ENCODE data around the gene NARS2.

The NARS2 gene

DNA sequence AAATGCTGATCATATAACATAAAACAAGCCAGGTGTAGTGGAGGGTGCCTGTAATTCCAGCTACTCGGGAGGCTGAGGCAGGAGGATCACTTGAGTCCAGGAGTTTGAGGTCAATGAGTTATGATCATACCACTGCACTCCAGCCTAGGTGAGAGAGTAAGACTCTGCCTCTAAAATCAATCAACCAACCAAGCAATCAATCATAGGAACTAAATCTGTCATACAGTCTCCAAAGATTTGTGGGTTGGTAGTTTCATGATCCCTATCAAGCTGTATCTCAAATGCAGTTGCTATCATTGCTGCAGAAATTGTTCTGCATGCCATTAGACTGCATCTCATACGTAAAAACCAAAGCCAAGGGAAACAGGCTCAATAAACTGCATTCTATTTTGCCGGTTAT lies 33.1 kb downstream of the NARS2 start:
- TF ChIP-seq, protein P1, sequence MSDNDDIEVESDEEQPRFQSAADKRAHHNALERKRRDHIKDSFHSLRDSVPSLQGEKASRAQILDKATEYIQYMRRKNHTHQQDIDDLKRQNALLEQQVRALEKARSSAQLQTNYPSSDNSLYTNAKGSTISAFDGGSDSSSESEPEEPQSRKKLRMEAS (IDR thresholded peaks at IDR 0.05) = no peak
- TF ChIP-seq TCF12 (IDR thresholded peaks at IDR 0.05; ENCODE audit: low read depth) = no peak
- TF ChIP-seq FOXM1 (IDR thresholded peaks at IDR 0.05; ENCODE audit: borderline replicate concordance, low read depth) = no peak
- TF ChIP-seq NFIC (IDR thresholded peaks at IDR 0.05) = no peak
- TF ChIP-seq ZBTB7A (IDR thresholded peaks at IDR 0.05; ENCODE audit: low read depth) = no peak
- TF ChIP-seq EGR1 (IDR thresholded peaks at IDR 0.05) = no peak
- TF ChIP-seq RAD21 (IDR thresholded peaks at IDR 0.05; ENCODE audit: low read depth) = no peak
- TF ChIP-seq, protein P2, sequence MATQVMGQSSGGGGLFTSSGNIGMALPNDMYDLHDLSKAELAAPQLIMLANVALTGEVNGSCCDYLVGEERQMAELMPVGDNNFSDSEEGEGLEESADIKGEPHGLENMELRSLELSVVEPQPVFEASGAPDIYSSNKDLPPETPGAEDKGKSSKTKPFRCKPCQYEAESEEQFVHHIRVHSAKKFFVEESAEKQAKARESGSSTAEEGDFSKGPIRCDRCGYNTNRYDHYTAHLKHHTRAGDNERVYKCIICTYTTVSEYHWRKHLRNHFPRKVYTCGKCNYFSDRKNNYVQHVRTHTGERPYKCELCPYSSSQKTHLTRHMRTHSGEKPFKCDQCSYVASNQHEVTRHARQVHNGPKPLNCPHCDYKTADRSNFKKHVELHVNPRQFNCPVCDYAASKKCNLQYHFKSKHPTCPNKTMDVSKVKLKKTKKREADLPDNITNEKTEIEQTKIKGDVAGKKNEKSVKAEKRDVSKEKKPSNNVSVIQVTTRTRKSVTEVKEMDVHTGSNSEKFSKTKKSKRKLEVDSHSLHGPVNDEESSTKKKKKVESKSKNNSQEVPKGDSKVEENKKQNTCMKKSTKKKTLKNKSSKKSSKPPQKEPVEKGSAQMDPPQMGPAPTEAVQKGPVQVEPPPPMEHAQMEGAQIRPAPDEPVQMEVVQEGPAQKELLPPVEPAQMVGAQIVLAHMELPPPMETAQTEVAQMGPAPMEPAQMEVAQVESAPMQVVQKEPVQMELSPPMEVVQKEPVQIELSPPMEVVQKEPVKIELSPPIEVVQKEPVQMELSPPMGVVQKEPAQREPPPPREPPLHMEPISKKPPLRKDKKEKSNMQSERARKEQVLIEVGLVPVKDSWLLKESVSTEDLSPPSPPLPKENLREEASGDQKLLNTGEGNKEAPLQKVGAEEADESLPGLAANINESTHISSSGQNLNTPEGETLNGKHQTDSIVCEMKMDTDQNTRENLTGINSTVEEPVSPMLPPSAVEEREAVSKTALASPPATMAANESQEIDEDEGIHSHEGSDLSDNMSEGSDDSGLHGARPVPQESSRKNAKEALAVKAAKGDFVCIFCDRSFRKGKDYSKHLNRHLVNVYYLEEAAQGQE (IDR thresholded peaks at IDR 0.05; ENCODE audit: low read depth) = no peak
- no peak for TF ChIP-seq EP300 (IDR thresholded peaks at IDR 0.05; ENCODE audit: borderline replicate concordance)

DNA sequence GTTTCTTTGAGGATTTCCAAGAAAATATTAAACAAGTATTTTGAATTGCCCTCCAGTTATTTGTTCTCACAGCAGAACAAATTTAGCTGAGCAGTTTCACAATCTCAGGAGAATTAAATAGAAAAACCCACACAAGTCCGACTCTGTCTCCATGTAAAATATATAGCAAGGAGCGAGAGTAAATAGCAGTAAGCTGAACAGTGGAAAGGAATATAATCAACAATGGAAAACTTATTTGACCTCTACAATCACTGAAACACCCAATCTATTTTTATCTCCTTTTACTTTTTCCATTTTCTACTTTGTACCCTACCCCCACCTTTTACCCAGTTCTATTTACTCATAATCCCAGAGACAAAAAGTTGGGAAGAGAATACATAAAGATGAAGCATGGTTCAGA lies 34.4 kb downstream of the NARS2 start:
- TF ChIP-seq, protein P2 (IDR thresholded peaks at IDR 0.05; ENCODE audit: low read depth) = no peak
- no peak for TF ChIP-seq FOXM1 (IDR thresholded peaks at IDR 0.05; ENCODE audit: borderline replicate concordance, low read depth)
- no peak for TF ChIP-seq EP300 (IDR thresholded peaks at IDR 0.05; ENCODE audit: borderline replicate concordance)
- no peak for TF ChIP-seq CEBPB (IDR thresholded peaks at IDR 0.05)
- TF ChIP-seq ZBTB7A (IDR thresholded peaks at IDR 0.05; ENCODE audit: low read depth) = no peak
- no peak for TF ChIP-seq EGR1 (IDR thresholded peaks at IDR 0.05)
- no peak for TF ChIP-seq RAD21 (IDR thresholded peaks at IDR 0.05; ENCODE audit: low read depth)
- TF ChIP-seq CREB1 (IDR thresholded peaks at IDR 0.05; ENCODE audit: low read depth) = no peak
- TF ChIP-seq, protein P1 (IDR thresholded peaks at IDR 0.05) = no peak
- TF ChIP-seq TAF1 (IDR thresholded peaks at IDR 0.05; ENCODE audit: low read depth) = no peak
- no peak for TF ChIP-seq NFIC (IDR thresholded peaks at IDR 0.05)
- no peak for TF ChIP-seq TEAD4 (IDR thresholded peaks at IDR 0.05)
- no peak for TF ChIP-seq USF1 (IDR thresholded peaks at IDR 0.05)
- TF ChIP-seq TCF12 (IDR thresholded peaks at IDR 0.05; ENCODE audit: low read depth) = no peak
- no peak for TF ChIP-seq YY1 (IDR thresholded peaks at IDR 0.05; ENCODE audit: low read depth)

DNA sequence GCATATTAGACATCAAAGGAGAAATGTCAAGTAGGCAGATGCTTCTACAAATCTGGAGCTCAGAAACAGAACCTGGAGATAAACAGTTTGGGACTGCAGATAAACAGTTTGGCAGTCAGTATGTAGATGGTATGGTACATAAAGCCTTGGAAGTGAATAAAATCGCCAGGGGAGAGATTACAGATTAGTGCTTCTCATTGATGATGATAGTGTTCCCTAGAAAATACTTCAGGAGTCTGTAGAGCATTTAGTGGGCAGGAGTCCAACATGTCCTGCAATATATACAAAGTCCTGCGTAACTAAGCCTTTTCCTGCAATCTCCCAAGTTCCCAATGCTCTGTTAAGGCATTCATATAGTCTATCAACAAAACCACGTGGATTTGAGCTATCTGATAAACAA lies 35.2 kb downstream of the NARS2 start:
- TF ChIP-seq EGR1 (IDR thresholded peaks at IDR 0.05) (no peak), CREB1 (IDR thresholded peaks at IDR 0.05; ENCODE audit: low read depth) (no peak), FOXM1 (IDR thresholded peaks at IDR 0.05; ENCODE audit: borderline replicate concordance, low read depth) (no peak), YY1 (IDR thresholded peaks at IDR 0.05; ENCODE audit: low read depth) (no peak), USF1 (IDR thresholded peaks at IDR 0.05) (no peak), NFIC (IDR thresholded peaks at IDR 0.05) (no peak), TEAD4 (IDR thresholded peaks at IDR 0.05) (no peak), TAF1 (IDR thresholded peaks at IDR 0.05; ENCODE audit: low read depth) (no peak), ZBTB7A (IDR thresholded peaks at IDR 0.05; ENCODE audit: low read depth) (no peak), TCF12 (IDR thresholded peaks at IDR 0.05; ENCODE audit: low read depth) (no peak), EP300 (IDR thresholded peaks at IDR 0.05; ENCODE audit: borderline replicate concordance) (no peak), CEBPB (IDR thresholded peaks at IDR 0.05) (no peak), RAD21 (IDR thresholded peaks at IDR 0.05; ENCODE audit: low read depth) (no peak)
- TF ChIP-seq, protein P1 (IDR thresholded peaks at IDR 0.05) = no peak
- TF ChIP-seq, protein P2 (IDR thresholded peaks at IDR 0.05; ENCODE audit: low read depth) = no peak

DNA sequence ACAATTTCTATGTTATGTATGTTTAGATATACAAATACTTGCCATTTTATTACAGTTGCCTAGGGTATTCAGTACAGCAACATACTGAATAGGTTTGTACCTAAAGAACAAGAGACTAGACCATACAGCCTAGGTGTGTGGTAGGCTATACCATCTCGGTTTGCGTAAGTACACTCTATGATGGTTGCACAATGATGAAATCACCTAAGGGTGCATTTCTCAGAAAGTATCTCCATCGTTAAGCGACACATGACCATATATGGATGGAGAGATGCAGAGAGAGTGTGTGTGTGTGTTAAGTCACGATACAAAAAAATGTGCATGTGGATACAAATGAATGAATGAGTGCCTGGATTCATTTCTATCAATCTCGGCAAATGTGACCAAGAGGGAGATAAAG lies 37.7 kb downstream of the NARS2 start:
- TF ChIP-seq CEBPB (IDR thresholded peaks at IDR 0.05) = no peak
- TF ChIP-seq YY1 (IDR thresholded peaks at IDR 0.05; ENCODE audit: low read depth) = no peak
- TF ChIP-seq TAF1 (IDR thresholded peaks at IDR 0.05; ENCODE audit: low read depth) = no peak
- TF ChIP-seq TCF12 (IDR thresholded peaks at IDR 0.05; ENCODE audit: low read depth) = no peak
- TF ChIP-seq EP300 (IDR thresholded peaks at IDR 0.05; ENCODE audit: borderline replicate concordance) = no peak
- TF ChIP-seq CREB1 (IDR thresholded peaks at IDR 0.05; ENCODE audit: low read depth) = no peak
- no peak for TF ChIP-seq USF1 (IDR thresholded peaks at IDR 0.05)
- no peak for TF ChIP-seq ZBTB7A (IDR thresholded peaks at IDR 0.05; ENCODE audit: low read depth)
- TF ChIP-seq, protein P2 (IDR thresholded peaks at IDR 0.05; ENCODE audit: low read depth) = no peak
- TF ChIP-seq EGR1 (IDR thresholded peaks at IDR 0.05) = no peak
- no peak for TF ChIP-seq TEAD4 (IDR thresholded peaks at IDR 0.05)
- TF ChIP-seq RAD21 (IDR thresholded peaks at IDR 0.05; ENCODE audit: low read depth) = no peak
- TF ChIP-seq, protein P1 (IDR thresholded peaks at IDR 0.05) = no peak
- no peak for TF ChIP-seq FOXM1 (IDR thresholded peaks at IDR 0.05; ENCODE audit: borderline replicate concordance, low read depth)
- no peak for TF ChIP-seq NFIC (IDR thresholded peaks at IDR 0.05)
